HL-60 (cell line): ENCODE data around the gene COBLL1.

Experiments used
- TF ChIP-seq, protein P1 (sequence below): IDR thresholded peaks from one replicate; pipeline ENCODE4 v1.5.1; 2011; ENCODE audit warnings: low read length, control low read depth, inconsistent platforms; ENCODE audit not compliant: insufficient read depth
- TF ChIP-seq, protein P2 (sequence below): IDR thresholded peaks from 2 replicates; pipeline ENCODE4 v1.6.1; 2012; ENCODE audit warnings: low read depth; ENCODE audit not compliant: insufficient replicate concordance

DNA sequence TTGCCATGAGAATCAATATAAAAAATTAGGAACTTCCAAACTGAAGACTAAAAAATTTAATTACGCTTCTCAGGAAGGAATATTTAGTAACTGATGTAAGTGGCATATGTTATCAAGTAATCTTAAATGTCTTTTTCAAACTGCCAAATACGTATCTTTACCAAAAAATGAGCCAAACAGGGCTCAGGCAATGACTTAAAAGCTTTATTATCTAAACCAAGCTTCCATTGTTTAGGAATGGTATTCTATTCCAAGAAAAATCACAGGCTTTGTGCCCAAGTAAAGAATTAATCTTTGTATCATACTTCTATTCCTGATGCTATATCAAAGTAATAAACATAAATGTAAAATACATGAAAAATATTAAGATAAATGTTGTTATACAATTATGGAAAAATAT, 148.7 kb downstream of the COBLL1 start:
- TF ChIP-seq, protein P1, sequence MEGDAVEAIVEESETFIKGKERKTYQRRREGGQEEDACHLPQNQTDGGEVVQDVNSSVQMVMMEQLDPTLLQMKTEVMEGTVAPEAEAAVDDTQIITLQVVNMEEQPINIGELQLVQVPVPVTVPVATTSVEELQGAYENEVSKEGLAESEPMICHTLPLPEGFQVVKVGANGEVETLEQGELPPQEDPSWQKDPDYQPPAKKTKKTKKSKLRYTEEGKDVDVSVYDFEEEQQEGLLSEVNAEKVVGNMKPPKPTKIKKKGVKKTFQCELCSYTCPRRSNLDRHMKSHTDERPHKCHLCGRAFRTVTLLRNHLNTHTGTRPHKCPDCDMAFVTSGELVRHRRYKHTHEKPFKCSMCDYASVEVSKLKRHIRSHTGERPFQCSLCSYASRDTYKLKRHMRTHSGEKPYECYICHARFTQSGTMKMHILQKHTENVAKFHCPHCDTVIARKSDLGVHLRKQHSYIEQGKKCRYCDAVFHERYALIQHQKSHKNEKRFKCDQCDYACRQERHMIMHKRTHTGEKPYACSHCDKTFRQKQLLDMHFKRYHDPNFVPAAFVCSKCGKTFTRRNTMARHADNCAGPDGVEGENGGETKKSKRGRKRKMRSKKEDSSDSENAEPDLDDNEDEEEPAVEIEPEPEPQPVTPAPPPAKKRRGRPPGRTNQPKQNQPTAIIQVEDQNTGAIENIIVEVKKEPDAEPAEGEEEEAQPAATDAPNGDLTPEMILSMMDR = no peak
- TF ChIP-seq, protein P2, sequence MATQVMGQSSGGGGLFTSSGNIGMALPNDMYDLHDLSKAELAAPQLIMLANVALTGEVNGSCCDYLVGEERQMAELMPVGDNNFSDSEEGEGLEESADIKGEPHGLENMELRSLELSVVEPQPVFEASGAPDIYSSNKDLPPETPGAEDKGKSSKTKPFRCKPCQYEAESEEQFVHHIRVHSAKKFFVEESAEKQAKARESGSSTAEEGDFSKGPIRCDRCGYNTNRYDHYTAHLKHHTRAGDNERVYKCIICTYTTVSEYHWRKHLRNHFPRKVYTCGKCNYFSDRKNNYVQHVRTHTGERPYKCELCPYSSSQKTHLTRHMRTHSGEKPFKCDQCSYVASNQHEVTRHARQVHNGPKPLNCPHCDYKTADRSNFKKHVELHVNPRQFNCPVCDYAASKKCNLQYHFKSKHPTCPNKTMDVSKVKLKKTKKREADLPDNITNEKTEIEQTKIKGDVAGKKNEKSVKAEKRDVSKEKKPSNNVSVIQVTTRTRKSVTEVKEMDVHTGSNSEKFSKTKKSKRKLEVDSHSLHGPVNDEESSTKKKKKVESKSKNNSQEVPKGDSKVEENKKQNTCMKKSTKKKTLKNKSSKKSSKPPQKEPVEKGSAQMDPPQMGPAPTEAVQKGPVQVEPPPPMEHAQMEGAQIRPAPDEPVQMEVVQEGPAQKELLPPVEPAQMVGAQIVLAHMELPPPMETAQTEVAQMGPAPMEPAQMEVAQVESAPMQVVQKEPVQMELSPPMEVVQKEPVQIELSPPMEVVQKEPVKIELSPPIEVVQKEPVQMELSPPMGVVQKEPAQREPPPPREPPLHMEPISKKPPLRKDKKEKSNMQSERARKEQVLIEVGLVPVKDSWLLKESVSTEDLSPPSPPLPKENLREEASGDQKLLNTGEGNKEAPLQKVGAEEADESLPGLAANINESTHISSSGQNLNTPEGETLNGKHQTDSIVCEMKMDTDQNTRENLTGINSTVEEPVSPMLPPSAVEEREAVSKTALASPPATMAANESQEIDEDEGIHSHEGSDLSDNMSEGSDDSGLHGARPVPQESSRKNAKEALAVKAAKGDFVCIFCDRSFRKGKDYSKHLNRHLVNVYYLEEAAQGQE = no peak
